Thyroid gland (tissue), 4 donors: Measurements from ENCODE around the gene CRB1.

ENCODE experiments used
- CTCF ChIP-seq, 6 experiments: fragments of 200-600 bp in 3 of 6; fragments of 450-650 bp in 3 of 6; sonication (generic) in 3 of 6; IDR thresholded peaks; one replicate each; pipeline ENCODE4 v1.5.1; 2016 to 2019; ENCODE audit warnings: antibody characterized with exemption in 6 of 6, mild to moderate bottlenecking in 2 of 6, inconsistent platforms in 1 of 6, moderate library complexity in 1 of 6
- POLR2A ChIP-seq, 2 donors: fragments of 450-650 bp; IDR thresholded peaks; one replicate each; pipeline ENCODE4 v1.6.1; 2017; ENCODE audit warnings: antibody characterized with exemption in 2 of 2, mild to moderate bottlenecking in 2 of 2, moderate library complexity in 1 of 2

GRCh38 chr1:197305925-197306324, 37.9 kb downstream of the CRB1 start:
- TF ChIP-seq CTCF (IDR thresholded peaks at IDR 0.05) (no peak), POLR2A (IDR thresholded peaks at IDR 0.05) (no peak)
